GM18519 (cell line): ENCODE data around the gene SOCS3.

Experiments used
- ATAC-seq: cut with Tn5 transposase; IDR thresholded peaks from one replicate; pipeline ENCODE4 v1.9.1; 2021; ENCODE audit warnings: mild to moderate bottlenecking, moderate library complexity; ENCODE audit not compliant: unreplicated experiment, low FRiP score

Gene SOCS3

DNA sequence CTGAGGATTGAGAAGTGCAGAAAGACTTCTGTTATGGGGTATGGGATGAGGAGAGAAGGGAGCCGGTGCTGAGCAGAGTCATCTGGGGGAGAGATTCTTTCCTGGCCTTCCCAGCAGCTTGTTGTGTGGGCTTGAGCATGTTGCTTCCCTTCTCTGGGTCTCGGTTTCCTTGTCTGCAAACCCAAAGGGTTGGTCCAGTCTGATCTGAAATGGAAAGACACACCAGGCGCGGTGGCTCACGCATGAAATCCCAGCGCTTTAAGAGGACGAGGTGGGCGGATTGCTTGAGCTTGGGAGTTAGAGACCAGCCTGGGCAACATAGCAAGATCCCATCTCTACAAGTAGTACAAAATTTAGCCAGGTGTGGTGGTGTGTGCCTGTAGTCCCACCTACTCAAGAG, 6.0 kb downstream of the SOCS3 start:
- no peak for ATAC-seq

GRCh38 chr17:78351449-78352006, 8.3 kb downstream of the SOCS3 start:
- ATAC-seq: no peak

DNA sequence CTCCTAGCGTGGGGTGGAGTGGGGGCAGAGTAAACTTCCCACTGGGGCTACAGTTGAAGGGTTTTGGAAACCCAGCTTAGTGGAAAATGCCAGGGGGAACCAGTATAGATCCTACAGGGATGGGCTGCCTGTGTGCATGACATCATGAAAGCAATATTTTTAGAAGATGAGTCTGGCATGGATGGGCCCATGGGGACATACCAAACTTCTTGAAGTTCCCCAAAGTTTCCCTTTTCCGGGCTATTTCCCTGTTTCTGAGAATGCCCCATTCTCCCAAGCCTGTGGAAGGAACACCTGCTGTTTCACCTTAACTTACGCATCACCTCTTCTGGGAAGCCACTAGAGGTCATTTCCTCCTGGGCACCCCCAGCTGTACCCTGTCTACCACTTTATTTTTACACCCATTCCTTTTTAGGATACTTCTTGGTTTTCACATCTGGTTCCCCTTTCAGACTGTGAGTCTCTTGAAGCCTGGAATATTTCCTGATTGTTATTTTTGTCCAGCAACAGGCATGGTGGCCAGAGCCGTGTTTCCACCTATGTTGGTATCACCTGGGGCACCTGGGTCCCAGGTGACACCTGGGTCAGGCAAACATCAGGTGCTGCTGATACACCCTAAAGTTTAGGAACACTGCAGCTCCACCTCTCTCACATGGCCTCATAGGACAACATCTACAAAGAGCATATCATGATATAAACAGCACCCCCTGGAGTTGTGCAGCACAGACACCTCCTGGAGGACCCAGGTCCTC, 9.8 kb downstream of the SOCS3 start:
- ATAC-seq: no peak

DNA sequence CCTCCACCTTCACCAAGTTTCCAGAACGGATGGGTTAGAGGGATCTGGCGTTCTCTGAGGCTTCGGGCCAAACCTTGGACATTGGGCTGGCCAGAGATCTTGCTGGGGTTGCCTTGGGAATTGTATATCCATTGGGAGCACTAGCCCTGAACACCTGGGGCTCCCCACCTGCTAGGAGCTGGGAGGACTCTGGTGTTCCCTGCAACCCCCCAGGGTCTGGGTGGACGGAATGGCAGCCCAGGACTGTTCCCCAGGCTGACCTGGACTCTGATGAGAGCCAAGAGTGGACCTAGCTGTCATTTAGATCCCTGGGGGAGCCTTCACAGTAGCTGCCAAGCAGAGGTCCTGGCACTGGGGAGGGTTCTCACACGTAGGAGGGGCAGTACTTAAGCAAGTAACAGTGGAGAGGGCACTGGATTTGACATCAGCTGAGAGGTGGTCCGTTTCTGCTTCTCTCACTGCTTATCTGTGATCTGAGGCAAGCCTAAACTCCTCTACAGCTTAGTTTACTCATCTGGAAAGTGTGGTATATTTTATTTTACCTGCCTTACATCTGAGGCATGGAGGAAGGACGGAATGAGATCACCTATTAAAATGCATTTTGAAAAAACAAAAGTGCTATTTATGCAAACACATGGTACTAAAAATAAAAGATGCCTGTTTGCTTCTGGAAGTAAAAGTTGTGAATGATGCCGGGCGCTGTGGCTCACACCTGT, 11.7 kb downstream of the SOCS3 start:
- no peak for ATAC-seq

GRCh38 chr17:78347453-78347852, 12.4 kb downstream of the SOCS3 start:
- no peak for ATAC-seq

DNA sequence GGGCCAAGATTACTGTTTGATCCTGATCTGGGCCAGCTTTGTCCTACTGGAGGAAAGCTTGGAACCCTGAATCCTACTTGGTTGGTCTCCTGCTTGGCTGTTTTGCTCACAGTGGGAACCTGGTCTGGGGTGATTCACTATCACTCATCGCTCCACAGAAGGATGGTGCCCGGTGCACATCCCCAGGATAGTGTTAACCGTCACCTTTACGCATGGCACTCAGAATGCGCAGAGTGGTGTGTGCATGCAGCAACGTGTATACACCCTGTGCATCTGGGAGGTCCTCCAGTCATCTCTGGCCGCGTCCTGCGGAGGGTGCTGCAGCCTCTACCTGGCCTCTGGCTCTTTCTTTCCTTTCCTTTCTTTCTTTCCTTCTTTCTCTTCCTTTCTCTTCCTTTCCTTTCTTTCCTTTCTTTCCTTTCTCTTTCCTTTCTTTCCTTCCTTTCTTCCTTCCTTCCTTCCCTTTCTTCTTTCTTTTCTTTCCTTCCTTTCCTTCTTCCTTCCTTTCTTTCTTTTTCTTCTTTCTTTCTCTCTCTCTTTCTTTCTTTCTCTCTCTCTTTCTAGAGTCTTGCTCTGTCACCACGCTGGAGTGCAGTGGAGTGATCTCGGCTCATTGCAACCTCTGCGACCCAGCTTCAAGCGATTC, 13.1 kb downstream of the SOCS3 start:
- ATAC-seq: no peak

- ATAC-seq: no peak
Measured at GRCh38 chr17:78345791-78346494, 13.9 kb downstream of the SOCS3 start.

DNA sequence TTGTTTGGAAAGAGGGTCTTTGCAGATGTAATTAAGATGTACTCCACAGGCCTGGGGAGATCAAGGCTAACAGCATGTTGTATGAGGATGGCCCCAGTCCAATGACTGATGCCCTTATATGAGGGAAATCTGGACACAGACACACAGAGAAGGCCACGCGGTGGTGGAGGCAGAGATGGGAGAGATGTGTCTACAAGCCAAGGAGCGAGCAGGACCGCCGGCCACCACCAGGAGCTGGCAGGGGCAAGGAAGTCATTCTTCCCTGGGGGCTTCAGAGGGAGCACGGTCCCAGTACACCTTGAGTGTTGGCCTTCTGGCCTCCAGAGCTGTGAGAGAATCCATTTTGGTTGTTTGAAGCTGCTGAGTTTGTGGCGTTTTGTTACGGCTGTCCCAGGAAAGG, 14.7 kb downstream of the SOCS3 start:
- ATAC-seq: no peak

DNA sequence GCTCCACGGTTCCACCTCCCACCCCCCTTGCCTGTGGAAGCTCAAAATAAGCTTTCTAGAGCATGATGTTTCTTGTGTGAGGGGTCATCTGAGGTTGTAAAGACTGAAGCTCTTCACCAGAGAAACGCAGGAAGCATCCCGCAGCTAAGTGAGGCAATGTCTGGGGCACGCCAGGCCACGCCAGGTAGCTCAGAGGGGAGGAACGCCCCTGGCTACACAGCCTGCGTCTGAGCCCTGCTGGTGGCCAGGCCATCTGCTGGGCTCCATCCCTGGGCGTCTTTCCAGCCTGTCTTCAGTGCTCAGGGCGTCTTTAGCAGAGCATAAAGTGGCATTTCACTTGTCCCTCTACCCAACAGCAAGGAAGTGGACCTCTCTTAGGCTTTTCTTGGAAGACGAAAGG, 15.2 kb downstream of the SOCS3 start:
- no peak for ATAC-seq

- no peak for ATAC-seq
Measured at GRCh38 chr17:78343543-78344201, 16.2 kb downstream of the SOCS3 start.

DNA sequence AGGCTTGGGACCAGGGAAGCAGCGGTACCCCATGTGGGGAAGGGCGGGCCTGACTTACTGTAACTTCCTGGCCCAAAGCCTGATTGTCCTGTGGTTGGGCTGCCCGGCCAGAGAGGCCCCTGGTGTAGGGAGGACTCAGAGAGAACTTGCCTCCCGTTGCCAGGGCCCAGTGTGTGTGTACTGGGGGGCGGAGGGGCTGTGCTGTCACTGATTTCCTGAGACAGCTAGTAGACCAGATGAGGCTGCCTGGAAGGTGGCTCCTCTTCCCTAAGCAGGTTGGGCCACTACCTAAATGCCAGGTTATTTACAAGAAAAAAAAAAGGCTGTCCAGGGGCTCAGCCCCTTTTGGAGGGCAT, 16.7 kb downstream of the SOCS3 start:
- ATAC-seq: no peak

DNA sequence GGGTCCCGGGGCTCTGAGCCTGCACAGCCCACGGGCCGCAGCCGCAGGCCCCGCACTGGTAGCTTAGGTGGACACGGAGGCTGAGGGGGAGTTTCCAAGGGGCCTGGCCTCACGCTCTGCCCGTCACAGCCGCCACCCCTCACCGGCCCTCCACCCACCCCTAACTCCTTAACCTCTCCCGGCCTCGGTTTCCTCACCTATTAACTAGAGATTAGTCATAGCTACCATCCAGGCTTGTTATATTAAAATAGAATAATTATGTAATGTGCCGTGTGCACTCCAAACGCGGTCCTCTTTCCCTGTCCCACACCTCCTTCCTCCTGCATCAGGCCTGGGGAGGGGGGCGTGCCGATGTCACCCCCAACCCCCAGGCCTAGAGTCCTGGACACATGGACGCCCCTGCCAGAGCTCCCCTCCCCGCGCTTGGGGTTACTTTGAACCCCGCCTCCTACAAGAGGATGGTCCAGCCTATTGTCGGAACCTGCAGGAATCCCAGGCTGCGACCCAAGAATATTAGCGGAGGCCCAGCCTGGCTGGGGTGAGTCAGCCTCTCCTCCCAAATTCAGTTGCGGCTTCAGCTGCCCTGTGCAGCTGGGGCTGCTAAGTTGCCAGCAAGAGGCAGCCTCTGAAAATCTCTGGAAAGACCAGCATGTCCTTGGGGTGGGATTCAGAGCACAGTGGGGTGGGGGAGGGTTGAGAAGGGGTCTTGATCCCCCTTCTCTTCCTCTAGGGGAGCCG, 17.3 kb downstream of the SOCS3 start:
- ATAC-seq: no peak

- no peak for ATAC-seq
Measured at GRCh38 chr17:78341559-78342448, 18.1 kb downstream of the SOCS3 start.

DNA sequence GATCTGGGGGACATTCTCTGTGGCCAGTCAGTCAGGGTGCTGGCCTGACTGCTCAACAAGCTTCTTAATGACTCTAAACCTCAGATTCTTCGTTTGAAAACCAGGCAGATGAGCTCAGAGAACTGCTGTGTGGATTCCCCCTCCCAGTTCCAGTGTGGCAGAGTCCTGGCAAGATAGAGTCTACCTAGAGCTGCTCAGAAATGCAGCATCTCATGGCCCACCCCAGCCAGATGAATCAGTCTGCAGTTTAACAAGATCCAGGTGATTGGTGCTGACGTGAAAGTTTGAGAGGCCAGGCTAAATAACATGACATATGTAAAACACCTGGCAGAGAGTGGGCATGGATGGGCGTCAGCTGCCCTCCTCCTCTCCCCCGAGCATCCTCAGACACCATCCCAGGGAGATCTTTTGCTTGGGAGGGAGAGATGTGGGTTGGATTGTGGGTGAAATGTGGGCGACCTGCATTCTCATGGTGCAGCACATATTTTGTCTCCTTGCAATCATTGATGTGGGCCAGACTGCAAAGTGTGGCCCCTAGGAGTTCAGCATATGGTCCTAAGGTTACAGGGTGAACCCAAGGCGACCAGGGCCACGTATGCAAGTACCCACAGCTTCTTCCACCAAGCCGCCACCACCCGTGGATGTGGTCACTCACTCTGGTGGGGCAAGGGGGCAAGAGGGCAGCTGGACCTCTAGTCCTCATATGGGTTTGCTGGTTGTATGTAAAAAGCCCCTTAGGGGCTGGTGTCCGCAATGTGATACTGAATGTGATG, 19.5 kb downstream of the SOCS3 start:
- no peak for ATAC-seq

DNA sequence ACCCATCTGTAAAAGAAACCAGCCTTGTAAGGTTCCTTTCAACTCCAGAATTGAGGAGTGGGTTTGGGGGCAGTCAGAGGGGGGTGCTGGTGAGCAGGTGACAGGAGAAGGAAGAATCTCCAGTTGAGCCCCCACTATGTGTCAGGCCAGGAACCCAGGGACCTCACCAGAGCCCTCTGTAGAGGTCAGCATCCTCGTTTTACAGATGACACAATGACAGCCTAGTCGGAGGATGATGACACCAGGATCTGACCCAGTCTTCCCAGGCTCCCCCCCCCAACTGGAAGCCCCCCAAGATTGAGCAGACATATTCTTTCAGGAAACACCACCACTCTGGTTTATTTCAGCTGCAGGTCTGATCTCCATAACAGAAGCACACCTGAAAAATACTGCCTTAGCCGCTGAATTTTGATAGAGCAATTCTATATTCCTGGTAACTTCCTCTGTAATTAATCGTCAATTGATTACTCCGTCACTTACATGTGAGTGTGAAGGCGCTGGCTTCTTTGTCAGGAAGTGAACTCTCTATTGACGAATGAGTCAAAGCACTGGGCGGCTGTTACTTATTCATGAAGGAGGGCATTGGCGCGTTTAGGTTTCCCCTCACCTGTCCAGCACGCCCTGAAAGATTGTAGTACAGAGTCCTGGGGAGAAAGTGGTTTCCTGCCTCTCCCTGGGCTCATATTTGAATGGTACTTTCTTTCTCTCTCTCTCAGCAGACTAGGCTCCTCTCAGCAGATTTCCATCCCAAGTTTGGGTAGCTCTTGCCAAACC, 21.2 kb downstream of the SOCS3 start:
- no peak for ATAC-seq

- ATAC-seq: no peak
Measured at GRCh38 chr17:78337244-78338109, 22.4 kb downstream of the SOCS3 start.
